ENCODE data around the gene CLDN34.

Gene CLDN34

DNA sequence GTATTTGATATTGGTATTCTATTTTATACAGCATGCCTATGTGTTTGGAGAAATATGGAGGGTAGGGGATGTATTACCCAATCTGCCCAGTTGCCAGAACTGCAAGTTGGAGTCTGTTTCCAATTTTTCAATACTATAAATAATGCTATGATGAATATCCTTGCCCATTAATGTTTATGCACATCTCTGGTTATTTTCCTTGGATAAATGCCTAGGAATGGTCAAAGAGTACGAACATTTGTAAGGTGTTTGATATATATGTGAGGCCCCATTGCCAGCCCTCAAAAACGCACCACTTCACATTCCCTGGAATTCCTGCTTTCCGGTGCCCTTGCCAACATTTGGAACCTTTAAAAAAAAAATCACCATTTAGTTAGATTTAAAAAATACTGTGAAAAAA lies 34.3 kb downstream of the CLDN34 start:
- Histone ChIP-seq H3K36me3 (replicated peaks in 1 of 2; ENCODE audit: control insufficient read depth in 2 of 2, insufficient read depth in 2 of 2, low read length in 2 of 2) (no peaks in the 10 kb centered on the region), H3K9me3 (replicated peaks in 1 of 2; ENCODE audit: control insufficient read depth in 2 of 2, insufficient read depth in 1 of 2, low read depth in 1 of 2, low read length in 2 of 2) (peaks cover 0 to 2% of the 10 kb centered on the region in 2 donors), H3K79me1 (ENCODE audit: low read depth, low read length) (no peaks in the 10 kb centered on the region), H4K8ac (ENCODE audit: low read depth, low read length) (no peak overlapping the region), H3K23ac (ENCODE audit: low read depth, low read length, poor library complexity) (no peak overlapping the region), H3K4me2 (ENCODE audit: insufficient read depth, low read length, poor library complexity, severe bottlenecking) (no peak overlapping the region), H3K14ac (ENCODE audit: low read length) (no peak overlapping the region), H3K4me1 (ENCODE audit: control insufficient read depth in 2 of 2, insufficient read depth in 1 of 2, low read depth in 1 of 2, low read length in 2 of 2) (peaks cover 0 to 1% of the 10 kb centered on the region in 2 donors), H3K18ac (ENCODE audit: low read length) (no peak overlapping the region), H3K9ac (ENCODE audit: low read depth, low read length, poor library complexity) (no peak overlapping the region), H2BK15ac (ENCODE audit: low read length) (no peak overlapping the region), H3K27ac (replicated peaks; ENCODE audit: low read length) (no peak overlapping the region), H2AFZ (ENCODE audit: low read length) (no peak overlapping the region), H4K91ac (ENCODE audit: low read depth, low read length, poor library complexity) (no peak overlapping the region), H2BK5ac (ENCODE audit: low read length) (no peak overlapping the region), H2BK120ac (ENCODE audit: low read depth, low read length) (no peak overlapping the region), H2BK12ac (ENCODE audit: low read length) (no peak overlapping the region), H3K4me3 (ENCODE audit: low read length in 2 of 2) (no peak overlapping the region), H2AK5ac (ENCODE audit: low read depth, low read length) (no peak overlapping the region), H3K27me3 (ENCODE audit: control insufficient read depth in 3 of 3, insufficient read depth in 3 of 3, low read depth in 1 of 3, low read length in 3 of 3) (no peaks in the 10 kb centered on the region), H3K4ac (ENCODE audit: low read length) (no peak overlapping the region)
- WGBS, 2 donors (ENCODE audit: extremely low coverage in 2 of 2, insufficient read length in 2 of 2, insufficient replicate concordance in 1 of 2) = no CpG with 5 or more reads among the region's 3 CpGs
- no peak for DNase-seq (ENCODE audit: low spot score)

DNA sequence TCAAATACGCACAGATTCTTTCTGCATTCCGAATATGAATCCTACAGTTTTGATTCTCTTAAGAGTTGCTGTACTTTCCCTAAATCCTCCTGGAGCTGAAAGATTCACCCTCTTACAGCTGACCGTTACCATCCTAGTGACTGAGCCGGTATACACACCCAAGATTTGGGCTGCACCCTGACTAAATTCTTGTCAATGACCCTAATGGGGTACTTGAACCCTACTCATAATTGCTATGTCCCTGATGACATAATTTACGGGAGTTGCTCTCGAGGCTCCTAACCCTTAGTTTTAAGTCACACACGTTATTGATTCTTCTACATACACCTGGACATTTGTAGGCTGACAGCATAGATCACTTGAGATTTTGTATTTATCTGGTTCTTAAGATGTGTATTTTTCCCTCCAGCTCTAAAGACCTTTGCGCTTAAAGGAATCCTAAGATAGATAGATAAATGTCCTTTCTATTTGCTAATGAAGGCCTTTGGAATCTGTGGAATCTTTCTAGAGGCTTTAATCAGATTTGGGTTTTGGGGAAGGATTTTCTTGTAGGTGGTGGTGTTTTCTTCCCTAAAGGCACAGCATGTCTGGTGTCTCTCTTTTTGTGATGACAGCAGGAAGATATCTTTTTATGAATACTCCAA lies 37.8 kb downstream of the CLDN34 start:
- no peak overlapping the region for H3K23ac ChIP-seq (ENCODE audit: low read depth, low read length, poor library complexity)
- no peak overlapping the region for H3K4me3 ChIP-seq (ENCODE audit: low read length in 2 of 2)
- H3K27ac ChIP-seq (replicated peaks; ENCODE audit: low read length) = no peak overlapping the region
- H2AFZ ChIP-seq (ENCODE audit: low read length) = no peak overlapping the region
- no CpG with 5 or more reads among the region's 8 CpGs for WGBS, 2 donors (ENCODE audit: extremely low coverage in 2 of 2, insufficient read length in 2 of 2, insufficient replicate concordance in 1 of 2)
- H3K9ac ChIP-seq (ENCODE audit: low read depth, low read length, poor library complexity) = no peak overlapping the region
- no peak overlapping the region for H2BK120ac ChIP-seq (ENCODE audit: low read depth, low read length)
- no peak overlapping the region for H4K91ac ChIP-seq (ENCODE audit: low read depth, low read length, poor library complexity)
- no peak overlapping the region for H2BK5ac ChIP-seq (ENCODE audit: low read length)
- H3K27me3 ChIP-seq (ENCODE audit: control insufficient read depth in 3 of 3, insufficient read depth in 3 of 3, low read depth in 1 of 3, low read length in 3 of 3) = no peaks in the 10 kb centered on the region
- no peaks in the 10 kb centered on the region for H3K9me3 ChIP-seq (replicated peaks in 1 of 2; ENCODE audit: control insufficient read depth in 2 of 2, insufficient read depth in 1 of 2, low read depth in 1 of 2, low read length in 2 of 2)
- no peak overlapping the region for H3K18ac ChIP-seq (ENCODE audit: low read length)
- no peak for DNase-seq (ENCODE audit: low spot score)
- H3K14ac ChIP-seq (ENCODE audit: low read length) = no peak overlapping the region
- H3K4me1 ChIP-seq (ENCODE audit: control insufficient read depth in 2 of 2, insufficient read depth in 1 of 2, low read depth in 1 of 2, low read length in 2 of 2) = peaks cover 0 to 1% of the 10 kb centered on the region in 2 donors
- H3K36me3 ChIP-seq (replicated peaks in 1 of 2; ENCODE audit: control insufficient read depth in 2 of 2, insufficient read depth in 2 of 2, low read length in 2 of 2) = no peaks in the 10 kb centered on the region
- H2AK5ac ChIP-seq (ENCODE audit: low read depth, low read length) = no peak overlapping the region
- no peak overlapping the region for H4K8ac ChIP-seq (ENCODE audit: low read depth, low read length)
- H3K4ac ChIP-seq (ENCODE audit: low read length) = no peak overlapping the region
- no peaks in the 10 kb centered on the region for H3K79me1 ChIP-seq (ENCODE audit: low read depth, low read length)
- H3K4me2 ChIP-seq (ENCODE audit: insufficient read depth, low read length, poor library complexity, severe bottlenecking) = no peak overlapping the region
- no peak overlapping the region for H2BK12ac ChIP-seq (ENCODE audit: low read length)
- H2BK15ac ChIP-seq (ENCODE audit: low read length) = no peak overlapping the region

DNA sequence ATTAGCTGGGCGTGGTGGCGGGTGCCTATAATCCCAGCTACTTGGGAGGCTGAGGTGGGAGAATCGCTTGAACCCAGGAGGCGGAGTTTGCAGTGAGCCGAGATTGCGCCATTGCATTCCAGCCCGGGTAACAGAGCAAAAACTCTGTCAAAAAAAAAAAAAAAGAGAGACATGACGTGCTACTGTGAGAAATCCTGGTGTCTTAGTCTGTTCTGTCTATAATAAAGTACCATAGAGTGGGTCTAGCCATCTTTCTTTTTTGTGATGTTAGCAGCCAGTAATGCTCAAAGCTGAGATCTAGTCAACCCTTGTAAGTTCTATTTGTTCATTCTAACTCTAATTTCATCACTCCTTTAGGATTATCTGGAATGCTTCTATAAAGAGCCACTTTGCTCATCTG lies 38.9 kb downstream of the CLDN34 start:
- Histone ChIP-seq H3K4me2 (ENCODE audit: insufficient read depth, low read length, poor library complexity, severe bottlenecking) (no peak overlapping the region), H3K9me3 (replicated peaks in 1 of 2; ENCODE audit: control insufficient read depth in 2 of 2, insufficient read depth in 1 of 2, low read depth in 1 of 2, low read length in 2 of 2) (no peaks in the 10 kb centered on the region), H2BK5ac (ENCODE audit: low read length) (no peak overlapping the region), H3K4me1 (ENCODE audit: control insufficient read depth in 2 of 2, insufficient read depth in 1 of 2, low read depth in 1 of 2, low read length in 2 of 2) (peaks cover 0 to 1% of the 10 kb centered on the region in 2 donors), H2BK120ac (ENCODE audit: low read depth, low read length) (no peak overlapping the region), H4K8ac (ENCODE audit: low read depth, low read length) (no peak overlapping the region), H3K14ac (ENCODE audit: low read length) (no peak overlapping the region), H2AK5ac (ENCODE audit: low read depth, low read length) (no peak overlapping the region), H3K36me3 (replicated peaks in 1 of 2; ENCODE audit: control insufficient read depth in 2 of 2, insufficient read depth in 2 of 2, low read length in 2 of 2) (no peaks in the 10 kb centered on the region), H3K23ac (ENCODE audit: low read depth, low read length, poor library complexity) (no peak overlapping the region), H3K27me3 (ENCODE audit: control insufficient read depth in 3 of 3, insufficient read depth in 3 of 3, low read depth in 1 of 3, low read length in 3 of 3) (no peaks in the 10 kb centered on the region), H3K79me1 (ENCODE audit: low read depth, low read length) (no peaks in the 10 kb centered on the region), H2BK15ac (ENCODE audit: low read length) (no peak overlapping the region), H3K27ac (replicated peaks; ENCODE audit: low read length) (no peak overlapping the region), H3K4ac (ENCODE audit: low read length) (no peak overlapping the region), H2BK12ac (ENCODE audit: low read length) (no peak overlapping the region), H4K91ac (ENCODE audit: low read depth, low read length, poor library complexity) (no peak overlapping the region), H3K18ac (ENCODE audit: low read length) (no peak overlapping the region), H3K4me3 (ENCODE audit: low read length in 2 of 2) (no peak overlapping the region), H2AFZ (ENCODE audit: low read length) (no peak overlapping the region), H3K9ac (ENCODE audit: low read depth, low read length, poor library complexity) (no peak overlapping the region)
- WGBS, 2 donors (ENCODE audit: extremely low coverage in 2 of 2, insufficient read length in 2 of 2, insufficient replicate concordance in 1 of 2) = no CpG with 5 or more reads among the region's 8 CpGs
- DNase-seq (ENCODE audit: low spot score) = no peak

DNA sequence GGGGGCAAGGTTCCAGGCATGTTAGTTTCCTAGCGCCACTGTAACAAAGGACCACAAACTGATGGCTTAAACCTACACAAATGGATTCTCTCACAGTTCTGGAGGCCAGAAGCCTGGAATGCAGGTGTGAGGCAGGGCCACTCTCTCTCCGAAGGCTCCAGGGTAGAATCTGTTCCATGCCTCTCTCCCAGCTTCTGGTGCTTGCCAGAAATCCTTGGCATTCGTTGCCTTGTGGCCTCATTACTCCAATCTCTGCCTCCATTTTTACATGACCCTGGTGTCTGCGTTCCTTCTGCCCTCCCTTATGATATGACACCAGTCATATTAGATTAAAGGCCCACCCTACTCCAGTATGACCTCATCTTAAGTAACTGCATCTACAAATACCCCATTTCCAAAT lies 39.6 kb downstream of the CLDN34 start:
- Histone ChIP-seq H4K8ac (ENCODE audit: low read depth, low read length) (no peak overlapping the region), H3K27ac (replicated peaks; ENCODE audit: low read length) (no peak overlapping the region), H3K4me2 (ENCODE audit: insufficient read depth, low read length, poor library complexity, severe bottlenecking) (no peak overlapping the region), H2BK15ac (ENCODE audit: low read length) (no peak overlapping the region), H3K23ac (ENCODE audit: low read depth, low read length, poor library complexity) (no peak overlapping the region), H3K79me1 (ENCODE audit: low read depth, low read length) (no peaks in the 10 kb centered on the region), H3K4ac (ENCODE audit: low read length) (no peak overlapping the region), H3K4me1 (ENCODE audit: control insufficient read depth in 2 of 2, insufficient read depth in 1 of 2, low read depth in 1 of 2, low read length in 2 of 2) (peaks cover 6 to 7% of the 10 kb centered on the region in 2 donors), H3K9ac (ENCODE audit: low read depth, low read length, poor library complexity) (no peak overlapping the region), H2AK5ac (ENCODE audit: low read depth, low read length) (no peak overlapping the region), H3K36me3 (replicated peaks in 1 of 2; ENCODE audit: control insufficient read depth in 2 of 2, insufficient read depth in 2 of 2, low read length in 2 of 2) (no peaks in the 10 kb centered on the region), H3K4me3 (ENCODE audit: low read length in 2 of 2) (no peak overlapping the region), H3K18ac (ENCODE audit: low read length) (no peak overlapping the region), H2BK5ac (ENCODE audit: low read length) (no peak overlapping the region), H3K27me3 (ENCODE audit: control insufficient read depth in 3 of 3, insufficient read depth in 3 of 3, low read depth in 1 of 3, low read length in 3 of 3) (no peaks in the 10 kb centered on the region), H2BK120ac (ENCODE audit: low read depth, low read length) (no peak overlapping the region), H3K14ac (ENCODE audit: low read length) (no peak overlapping the region), H2AFZ (ENCODE audit: low read length) (no peak overlapping the region), H3K9me3 (replicated peaks in 1 of 2; ENCODE audit: control insufficient read depth in 2 of 2, insufficient read depth in 1 of 2, low read depth in 1 of 2, low read length in 2 of 2) (no peaks in the 10 kb centered on the region), H2BK12ac (ENCODE audit: low read length) (no peak overlapping the region), H4K91ac (ENCODE audit: low read depth, low read length, poor library complexity) (no peak overlapping the region)
- WGBS, 2 donors (ENCODE audit: extremely low coverage in 2 of 2, insufficient read length in 2 of 2, insufficient replicate concordance in 1 of 2) = no CpG with 5 or more reads among the region's 4 CpGs
- no peak for DNase-seq (ENCODE audit: low spot score)

Measured in neuronal stem cell (in vitro differentiated cells).